Mammary epithelial cell (primary cell): ENCODE results near the gene PHF19.

Source experiments
- CTCF ChIP-seq, 2 donors: IDR thresholded peaks in 1 of 2; conservative IDR thresholded peaks in 1 of 2; 2 replicates each; pipeline ENCODE4 v1.5.1; 2011 to 2012; ENCODE audit warnings: inconsistent platforms in 2 of 2, low read length in 2 of 2, mild to moderate bottlenecking in 2 of 2, control low read depth in 1 of 2, low read depth in 1 of 2; ENCODE audit not compliant: insufficient read depth in 1 of 2; ENCODE audit errors: extremely low read depth in 1 of 2
- EZH2 ChIP-seq: IDR thresholded peaks from 2 replicates; pipeline ENCODE4 v1.6.1; 2012; ENCODE audit warnings: low read length, inconsistent platforms, borderline replicate concordance

DNA sequence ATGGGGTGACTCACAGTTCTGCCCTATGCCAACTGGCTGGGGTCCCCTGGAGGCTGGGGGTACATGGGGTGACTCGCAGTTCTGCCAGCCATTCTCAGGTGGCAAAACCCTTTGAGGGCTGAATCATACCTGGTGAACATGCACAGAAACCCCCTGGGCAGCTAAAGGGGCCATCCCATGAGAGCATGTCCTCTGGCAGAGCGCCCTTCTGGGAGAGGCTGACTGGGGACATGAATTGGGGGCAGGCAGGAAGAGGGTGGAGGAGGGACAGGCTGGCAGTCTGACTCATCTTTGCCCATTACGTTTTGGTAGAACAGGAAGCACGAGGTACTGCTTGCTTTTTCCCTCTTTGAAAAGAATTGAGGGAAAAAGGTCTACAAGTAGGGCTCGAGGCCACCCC is 32.9 kb upstream of the PHF19 start:
- no peak for TF ChIP-seq CTCF (conservative IDR thresholded peaks at IDR 0.05 in 1 of 2, IDR thresholded peaks at IDR 0.05 in 1 of 2; ENCODE audit: extremely low read depth in 1 of 2, insufficient read depth in 1 of 2, low read depth in 1 of 2, low read length in 2 of 2)
- TF ChIP-seq EZH2 = no peak
